Osteoblast (primary cell): ENCODE data around the gene PLEKHJ1. TPM values are rescaled to one million over a fixed set of nuclear protein-coding genes. Genes with fewer than 3 reads are reported as not detected.

Experiments used
- DNase-seq: peaks from one replicate; pipeline ENCODE4 v3.0.0; 2011; ENCODE audit warnings: low spot score, mixed read lengths; ENCODE audit not compliant: insufficient read length; ENCODE audit errors: missing footprints
- H2AFZ ChIP-seq: 2 replicates; pipeline ENCODE4 v1.6.0; 2011; ENCODE audit warnings: mild to moderate bottlenecking, low read length
- H3K27ac ChIP-seq: 2 replicates; pipeline ENCODE4 v1.5.1; 2011; ENCODE audit warnings: mild to moderate bottlenecking, low read depth, low read length, moderate library complexity
- H3K27me3 ChIP-seq: 2 replicates; pipeline ENCODE4 v1.6.0; 2012; ENCODE audit warnings: mild to moderate bottlenecking, control low read depth, inconsistent platforms, low read length, moderate library complexity; ENCODE audit not compliant: insufficient read depth
- H3K36me3 ChIP-seq: 2 replicates; pipeline ENCODE4 v1.5.1; 2011; ENCODE audit warnings: mild to moderate bottlenecking, low read length, control low read depth, moderate library complexity; ENCODE audit not compliant: insufficient read depth
- H3K4me1 ChIP-seq: 2 replicates; pipeline ENCODE4 v1.5.1; 2011; ENCODE audit warnings: mild to moderate bottlenecking, low read length, control low read depth, moderate library complexity; ENCODE audit not compliant: insufficient read depth
- H3K4me2 ChIP-seq: 2 replicates; pipeline ENCODE4 v1.6.0; 2011; ENCODE audit warnings: mild to moderate bottlenecking, low read length; ENCODE audit not compliant: insufficient read depth
- H3K4me3 ChIP-seq: fragments of 200-600 bp; sonication (generic); 3 replicates; pipeline ENCODE4 v1.5.1; 2012; ENCODE audit warnings: mild to moderate bottlenecking, low read length, inconsistent platforms; ENCODE audit not compliant: insufficient read depth
- H3K79me2 ChIP-seq: 2 replicates; pipeline ENCODE4 v1.6.0; 2012; ENCODE audit warnings: mild to moderate bottlenecking, low read length, control low read depth, inconsistent platforms; ENCODE audit not compliant: insufficient read depth
- H3K9me3 ChIP-seq: 2 replicates; pipeline ENCODE4 v1.5.1; 2011; ENCODE audit warnings: low read depth, low read length, control low read depth
- H4K20me1 ChIP-seq: 2 replicates; pipeline ENCODE4 v1.6.0; 2012; ENCODE audit warnings: mild to moderate bottlenecking, low read length, control low read depth; ENCODE audit not compliant: insufficient read depth
- CTCF ChIP-seq: IDR thresholded peaks from 2 replicates; pipeline ENCODE4 v1.5.1; 2011; ENCODE audit warnings: mild to moderate bottlenecking, low read depth, low read length, moderate library complexity; ENCODE audit errors: extremely low read depth
- total RNA-seq: library from RNA; depleted of rRNA; stranded (reverse); fragments of >200 nt; gene quantifications from 2 replicates; pipeline ENCODE4 v1.2.3, GENCODE V29; 2012

Gene PLEKHJ1
- total RNA-seq, 1 donor, result 43.4 TPM

DNA sequence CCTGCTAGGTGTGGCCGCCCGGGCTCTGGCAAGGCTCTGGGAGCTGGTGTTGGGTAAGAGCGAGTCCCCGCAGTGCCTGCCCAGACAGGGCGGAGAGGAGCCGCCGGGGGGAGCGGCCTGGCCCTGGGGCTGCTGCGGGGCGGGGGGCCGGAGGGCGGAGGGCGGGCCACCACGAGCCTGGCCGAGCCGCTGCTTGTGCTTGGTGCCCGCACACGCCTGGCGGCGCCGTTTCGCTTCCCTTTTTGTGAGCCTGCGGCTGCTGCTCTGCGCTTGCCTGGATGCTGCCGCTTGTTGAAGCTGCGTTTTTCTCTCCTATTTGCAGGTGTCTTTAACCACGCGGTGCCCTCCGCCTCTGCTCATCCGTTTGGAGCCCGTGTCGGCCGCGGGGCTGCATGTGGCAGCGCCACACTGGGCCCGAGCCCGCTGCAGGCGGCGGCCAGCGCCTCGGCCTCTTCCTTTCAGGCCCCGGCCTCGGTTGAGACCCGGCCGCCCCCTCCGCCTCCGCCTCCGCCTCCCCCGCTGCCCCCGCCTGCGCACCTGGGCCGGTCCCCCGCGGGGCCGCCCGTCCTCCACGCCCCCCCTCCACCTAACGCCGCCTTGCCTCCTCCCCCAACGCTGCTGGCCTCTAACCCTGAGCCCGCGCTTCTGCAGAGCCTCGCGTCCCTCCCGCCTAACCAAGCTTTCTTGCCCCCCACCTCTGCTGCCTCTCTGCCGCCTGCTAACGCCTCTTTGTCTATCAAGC lies 8.5 kb downstream of the PLEKHJ1 start:
- Histone ChIP-seq H3K9me3 (no peaks in the 10 kb centered on the region), H3K36me3 (peaks cover 52% of the 10 kb centered on the region)

GRCh38 chr19:2226840-2227360 lies 9.2 kb downstream of the PLEKHJ1 start:
- no peaks in the 10 kb centered on the region for H3K4me1 ChIP-seq
- no peak for DNase-seq
- peaks cover 9% of the 10 kb centered on the region for H4K20me1 ChIP-seq
- no peak overlapping the region for H3K4me3 ChIP-seq
- H3K36me3 ChIP-seq, result peaks cover 53% of the 10 kb centered on the region
- no peaks in the 10 kb centered on the region for H3K9me3 ChIP-seq
- H3K27me3 ChIP-seq, result no peaks in the 10 kb centered on the region
- no peak overlapping the region for H3K27ac ChIP-seq
- no peak overlapping the region for H2AFZ ChIP-seq
- no peak overlapping the region for H3K4me2 ChIP-seq
- peaks cover 45% of the 10 kb centered on the region for H3K79me2 ChIP-seq
- TF ChIP-seq CTCF, result no peak

More for the DNA sequence above, 8.5 kb downstream of the PLEKHJ1 start:
- H3K4me1 ChIP-seq, result no peaks in the 10 kb centered on the region
- H3K79me2 ChIP-seq, result peaks cover 47% of the 10 kb centered on the region
- H4K20me1 ChIP-seq, result peaks cover 9% of the 10 kb centered on the region
- H3K4me3 ChIP-seq, result no peak overlapping the region
- H2AFZ ChIP-seq, result no peak overlapping the region
- TF ChIP-seq CTCF, result no peak
- no peak overlapping the region for H3K4me2 ChIP-seq
- DNase-seq, result peak; percentile 91
- no peak overlapping the region for H3K27ac ChIP-seq
- H3K27me3 ChIP-seq, result no peaks in the 10 kb centered on the region

- Histone ChIP-seq H3K4me2 (no peak overlapping the region), H4K20me1 (peaks cover 9% of the 10 kb centered on the region), H3K4me1 (no peaks in the 10 kb centered on the region), H3K27me3 (no peaks in the 10 kb centered on the region), H3K9me3 (no peaks in the 10 kb centered on the region), H2AFZ (no peak overlapping the region), H3K79me2 (peaks cover 42% of the 10 kb centered on the region), H3K27ac (no peak overlapping the region), H3K4me3 (no peak overlapping the region), H3K36me3 (peaks cover 52% of the 10 kb centered on the region)
- TF ChIP-seq CTCF, result no peak
- no peak for DNase-seq
These were observed 9.9 kb downstream of the PLEKHJ1 start for GRCh38 chr19:2226051-2226839.
